ENCODE results near the gene SGK1.
A peak's percentile ranks its signal among the peaks of the same experiment; 100 is the strongest.

The SGK1 gene

DNA sequence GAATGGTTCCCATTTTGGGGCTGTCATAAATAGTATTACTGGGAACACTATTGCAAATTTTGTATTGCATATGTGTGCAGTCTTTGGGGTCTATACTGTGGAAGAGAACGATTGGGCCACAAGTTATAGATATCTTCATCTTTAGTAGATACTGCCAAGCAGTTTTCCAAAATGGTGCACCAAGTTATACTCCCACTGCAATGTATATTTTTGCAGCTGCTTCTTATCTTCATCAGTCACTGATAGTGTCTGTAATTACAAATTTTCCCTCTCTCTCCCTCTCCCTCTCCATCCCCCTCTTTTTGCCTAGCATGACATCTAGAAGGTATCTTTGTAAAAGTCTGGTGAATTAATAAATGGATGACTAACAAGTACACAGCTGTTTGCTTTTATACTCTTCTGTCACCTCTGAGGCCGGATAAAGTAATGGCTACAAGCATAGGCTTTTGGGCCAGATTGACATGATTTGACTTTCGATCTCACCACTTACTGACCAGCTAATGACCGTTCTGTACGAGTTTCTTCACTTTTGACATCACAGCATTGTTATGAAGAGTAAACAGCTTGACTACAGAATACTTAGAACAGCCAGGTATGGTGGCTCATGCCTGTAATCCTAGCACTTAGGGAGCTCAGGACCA lies 152.2 kb downstream of the SGK1 start:
- no peak for DNase-seq

DNA sequence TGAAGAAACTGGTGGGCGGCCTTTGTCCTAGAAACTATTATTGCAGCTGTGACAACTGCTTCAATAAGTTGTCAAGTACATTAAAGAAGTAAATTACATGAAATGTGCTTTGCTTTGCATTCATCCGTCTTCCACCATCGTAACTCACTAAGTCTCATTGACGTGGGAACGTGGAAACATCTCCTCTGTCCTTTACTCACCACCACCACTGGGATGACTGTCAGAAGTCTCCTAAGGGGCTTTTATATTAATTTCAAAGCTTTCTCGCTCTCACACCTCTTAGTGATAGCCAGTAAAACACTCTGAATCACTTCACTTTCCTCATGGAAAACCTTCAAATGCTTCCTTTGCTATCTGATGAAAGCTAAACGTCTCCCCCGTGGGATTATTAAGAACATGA lies 153.6 kb downstream of the SGK1 start:
- DNase-seq: no peak

- no peak for DNase-seq
These were observed 155.0 kb downstream of the SGK1 start for GRCh38 chr6:134162932-134163331.

GRCh38 chr6:134161041-134161440 lies 156.9 kb downstream of the SGK1 start:
- DNase-seq: no peak

- DNase-seq: no peak
These were observed 165.0 kb downstream of the SGK1 start for GRCh38 chr6:134152767-134153485.

GRCh38 chr6:134148566-134148965 lies 169.3 kb downstream of the SGK1 start:
- DNase-seq: no peak

DNA sequence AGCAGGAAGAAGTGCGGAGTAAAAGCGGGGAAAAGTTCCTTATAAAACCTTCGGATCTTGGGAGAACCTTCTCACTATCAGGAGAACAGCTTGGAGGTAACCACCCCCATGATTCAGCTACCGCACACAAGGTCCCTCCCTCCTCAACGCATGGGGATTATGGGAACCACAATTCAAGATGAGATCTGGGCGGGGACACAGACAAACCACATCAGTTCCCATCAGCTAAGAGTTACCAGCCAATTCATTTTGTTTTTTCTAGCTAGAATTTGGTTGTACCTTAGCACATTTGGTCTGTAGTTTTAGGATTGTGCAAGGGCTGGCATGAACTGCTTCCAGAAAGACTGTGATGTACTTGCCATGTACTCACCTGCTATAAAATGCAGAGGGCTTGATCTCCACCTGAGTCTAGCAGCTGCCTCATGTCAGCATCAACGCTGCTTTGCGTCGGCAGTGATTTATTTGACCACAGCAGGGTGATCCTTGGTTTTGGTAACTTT lies 170.8 kb downstream of the SGK1 start:
- no peak for DNase-seq

- no peak for DNase-seq
These were observed 171.5 kb downstream of the SGK1 start for GRCh38 chr6:134146268-134147033.

DNA sequence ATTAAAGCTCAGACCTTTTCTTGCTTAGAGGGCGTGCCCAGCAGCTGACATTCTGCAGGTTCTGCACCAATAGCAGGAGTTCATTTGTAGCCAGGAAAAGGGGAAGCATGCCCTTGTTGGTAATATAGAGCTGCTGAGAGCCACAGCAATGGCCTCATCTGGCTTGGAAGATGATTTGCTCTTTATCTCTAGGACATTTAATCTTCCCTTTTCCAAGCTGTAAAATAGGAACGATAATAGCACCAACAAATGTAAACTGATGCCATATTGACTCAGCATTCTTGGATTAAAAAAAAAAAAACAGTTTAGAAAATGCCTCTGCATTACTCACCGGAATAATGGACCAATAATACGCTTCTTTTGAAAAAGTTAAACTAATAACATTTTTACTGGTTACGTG lies 172.1 kb downstream of the SGK1 start:
- no peak for DNase-seq

- no peak for DNase-seq
These were observed 179.5 kb downstream of the SGK1 start for GRCh38 chr6:134138226-134138975.

GRCh38 chr6:134134654-134135053 lies 183.3 kb downstream of the SGK1 start:
- no peak for DNase-seq

DNA sequence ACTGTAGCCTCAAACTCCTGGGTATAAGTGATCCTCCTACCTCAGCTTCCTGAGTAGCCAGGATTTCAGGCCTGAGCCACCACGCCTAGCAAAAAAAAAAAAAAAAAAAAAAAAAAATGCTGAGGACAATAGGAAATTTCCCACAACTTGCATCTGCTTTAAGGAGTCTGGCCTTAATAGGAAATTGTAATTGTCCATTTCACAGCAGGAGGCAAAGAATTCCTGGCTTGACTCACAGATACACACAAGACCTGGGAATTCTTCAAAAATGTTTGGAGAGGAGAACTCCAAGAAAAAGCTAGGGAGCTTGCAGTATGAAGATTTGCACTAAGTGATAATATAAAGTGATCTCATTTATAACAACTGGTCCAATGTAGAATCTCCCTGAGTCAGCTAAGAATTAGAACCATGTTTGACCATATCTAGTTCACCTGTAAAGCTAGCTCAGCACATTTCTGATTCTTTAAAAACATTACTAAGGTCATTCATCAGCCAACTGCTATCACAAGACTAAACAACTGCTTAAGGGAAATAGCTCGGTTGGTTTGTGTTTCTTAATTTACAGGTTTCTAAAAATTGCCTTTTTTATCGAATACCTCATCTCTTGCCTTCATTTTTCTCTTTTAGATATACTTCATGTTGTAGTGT lies 185.3 kb downstream of the SGK1 start:
- no peak for DNase-seq

GRCh38 chr6:134131530-134132139 lies 186.3 kb downstream of the SGK1 start:
- no peak for DNase-seq

- no peak for DNase-seq
These were observed 189.8 kb downstream of the SGK1 start for GRCh38 chr6:134128146-134128545.

DNA sequence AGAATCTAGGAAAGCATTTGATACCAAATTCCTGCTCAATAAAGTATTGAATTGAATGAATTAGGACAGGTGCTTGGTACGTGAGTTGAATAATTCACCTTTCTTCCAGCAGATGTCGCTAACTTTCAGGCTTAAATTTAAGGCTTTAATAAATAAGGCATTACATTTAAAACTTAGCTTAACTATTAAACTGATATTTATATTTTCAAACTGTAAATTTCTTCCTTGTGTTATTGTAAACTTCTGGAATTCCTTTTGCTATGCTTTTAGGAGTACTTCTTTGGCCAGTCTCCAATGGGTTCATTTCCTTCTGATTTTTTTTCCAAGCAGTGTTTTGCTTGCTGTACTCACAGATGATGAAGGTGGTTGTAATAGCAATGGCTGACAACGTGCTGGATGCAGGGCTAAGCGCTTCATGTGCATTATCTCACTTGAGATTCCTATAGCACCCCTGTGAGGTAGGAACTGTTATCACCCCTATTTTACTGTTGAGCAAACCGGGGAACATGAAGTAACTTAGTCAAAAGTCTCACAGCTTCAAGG lies 194.2 kb downstream of the SGK1 start:
- peak; percentile 11 for DNase-seq

GRCh38 chr6:134122775-134123174 lies 195.1 kb downstream of the SGK1 start:
- no peak for DNase-seq

DNA sequence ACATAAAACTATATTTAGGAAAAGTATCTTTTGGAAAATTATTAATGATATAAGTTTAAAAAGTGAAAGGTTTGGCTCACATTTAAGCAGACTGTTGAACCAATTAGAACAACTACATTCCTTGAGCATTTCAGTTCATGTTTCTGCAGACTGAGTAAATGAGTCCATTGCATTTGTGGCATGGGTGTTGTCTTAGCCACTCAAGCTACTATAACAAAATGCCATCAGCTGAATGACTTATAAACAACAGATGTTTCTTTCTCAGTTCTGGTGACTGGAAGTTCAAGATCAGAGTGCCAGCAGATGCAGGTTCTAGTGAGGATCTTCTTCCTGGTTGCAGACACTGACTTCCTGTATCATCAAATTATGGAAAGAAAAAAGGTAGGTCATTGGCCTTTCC lies 198.4 kb downstream of the SGK1 start:
- no peak for DNase-seq
